Fibroblast of lung (primary cell): ENCODE measurements around the gene CCDC198. TPM values are rescaled to one million over a fixed set of nuclear protein-coding genes. Genes with fewer than 3 reads are reported as not detected.

Experiments used
- DNase-seq, 2 donors: peaks; one replicate each; pipeline versions ENCODE4 v3.0.0 to v3.0.0-alpha.2; 2010; ENCODE audit warnings: low read depth in 2 of 2
- H2AFZ ChIP-seq: 2 replicates; pipeline ENCODE4 v1.5.1; 2012; ENCODE audit warnings: low read length, control low read depth, inconsistent platforms
- H3K27ac ChIP-seq: 2 replicates; pipeline ENCODE4 v1.5.1; 2011; ENCODE audit warnings: low read length, control low read depth; ENCODE audit not compliant: insufficient read depth
- H3K27me3 ChIP-seq: 2 replicates; pipeline ENCODE4 v1.5.1; 2011; ENCODE audit warnings: mild to moderate bottlenecking, low read length; ENCODE audit not compliant: control insufficient read depth, insufficient read depth
- H3K36me3 ChIP-seq: 2 replicates; pipeline ENCODE4 v1.5.1; 2011; ENCODE audit warnings: low read length; ENCODE audit not compliant: control insufficient read depth, insufficient read depth
- H3K4me1 ChIP-seq: 2 replicates; pipeline ENCODE4 v1.5.1; 2011; ENCODE audit warnings: low read length; ENCODE audit not compliant: control insufficient read depth, insufficient read depth; ENCODE audit errors: extremely low read depth
- H3K4me2 ChIP-seq: 2 replicates; pipeline ENCODE4 v1.5.1; 2011; ENCODE audit warnings: low read length, control low read depth; ENCODE audit not compliant: insufficient read depth; ENCODE audit errors: extremely low read depth
- H3K4me3 ChIP-seq, 4 experiments: fragments of 200-600 bp in 1 of 4; sonication (generic) in 1 of 4; replicated peaks in 1 of 4; 2 replicates each; pipeline ENCODE4 v1.5.1; 2011 to 2016; ENCODE audit warnings: low read length in 4 of 4, low read depth in 3 of 4, mild to moderate bottlenecking in 3 of 4, control low read depth in 2 of 4, inconsistent platforms in 1 of 4, mixed read lengths in 1 of 4; ENCODE audit not compliant: insufficient read depth in 1 of 4; ENCODE audit errors: control extremely low read depth in 1 of 4
- H3K79me2 ChIP-seq: 2 replicates; pipeline ENCODE4 v1.5.1; 2012; ENCODE audit warnings: mild to moderate bottlenecking, low read length, inconsistent platforms; ENCODE audit not compliant: control insufficient read depth, insufficient read depth
- H3K9ac ChIP-seq: 2 replicates; pipeline ENCODE4 v1.5.1; 2011; ENCODE audit warnings: mild to moderate bottlenecking, low read length, control low read depth; ENCODE audit not compliant: insufficient read depth
- H3K9me3 ChIP-seq: 2 replicates; pipeline ENCODE4 v1.5.1; 2012; ENCODE audit warnings: low read depth, low read length; ENCODE audit not compliant: control insufficient read depth, insufficient read depth
- H4K20me1 ChIP-seq: 2 replicates; pipeline ENCODE4 v1.5.1; 2011; ENCODE audit warnings: low read length; ENCODE audit not compliant: control insufficient read depth, insufficient read depth; ENCODE audit errors: extremely low read depth
- CTCF ChIP-seq, 2 donors: IDR thresholded peaks in 1 of 2; conservative IDR thresholded peaks in 1 of 2; 1 replicate in 1 of 2; 2 replicates in 1 of 2; pipeline ENCODE4 v1.5.1; 2011 to 2012; ENCODE audit warnings: low read length in 2 of 2, control low read depth in 1 of 2, inconsistent platforms in 1 of 2, low read depth in 1 of 2, mild to moderate bottlenecking in 1 of 2
- EZH2 ChIP-seq: IDR thresholded peaks from 2 replicates; pipeline ENCODE4 v1.5.1; 2012; ENCODE audit warnings: low read length, control low read depth, mild to moderate bottlenecking; ENCODE audit errors: missing control alignments
- polyA plus RNA-seq, 2 donors: library from polyadenylated mRNA; depleted of rRNA in 1 of 2; stranded (reverse) in 1 of 2; unstranded in 1 of 2; fragments of >200 nt; gene quantifications; 2 replicates each; pipeline ENCODE4 v1.2.1, GENCODE V29; 2011 to 2012; ENCODE audit warnings: missing spikeins in 1 of 2
- total RNA-seq: library from RNA; depleted of rRNA; stranded (reverse); fragments of >200 nt; gene quantifications from 2 replicates; pipeline ENCODE4 v1.2.1, GENCODE V29; 2014

The CCDC198 gene
- total and polyA plus RNA-seq, 2 donors (not counting 1 experiment from before 2014, with no cell fraction given) = not detected

GRCh38 chr14:57480051-57480450, 13.6 kb downstream of the CCDC198 start:
- Histone ChIP-seq H2AFZ (no peak overlapping the region), H3K27ac (no peak overlapping the region), H3K4me2 (no peak overlapping the region), H3K27me3 (no peaks in the 10 kb centered on the region), H3K9ac (no peak overlapping the region), H3K36me3 (no peaks in the 10 kb centered on the region), H3K4me3 (no peak overlapping the region), H4K20me1 (no peaks in the 10 kb centered on the region), H3K4me1 (no peaks in the 10 kb centered on the region), H3K9me3 (no peaks in the 10 kb centered on the region), H3K79me2 (no peaks in the 10 kb centered on the region)
- peak; percentile 2 to 72 for DNase-seq
- TF ChIP-seq CTCF (conservative IDR thresholded peaks at IDR 0.05 in 1 of 2, IDR thresholded peaks at IDR 0.05 in 1 of 2; ENCODE audit: low read depth in 1 of 2, low read length in 2 of 2) (no peak), EZH2 (no peak)

- H3K4me3 ChIP-seq = no peak overlapping the region
- H3K27me3 ChIP-seq = no peaks in the 10 kb centered on the region
- H3K4me2 ChIP-seq = no peak overlapping the region
- no peaks in the 10 kb centered on the region for H3K79me2 ChIP-seq
- no peaks in the 10 kb centered on the region for H3K36me3 ChIP-seq
- H3K9me3 ChIP-seq = no peaks in the 10 kb centered on the region
- H3K4me1 ChIP-seq = no peaks in the 10 kb centered on the region
- DNase-seq = no peak
- H3K9ac ChIP-seq = no peak overlapping the region
- H2AFZ ChIP-seq = no peak overlapping the region
- H4K20me1 ChIP-seq = no peaks in the 10 kb centered on the region
- no peak overlapping the region for H3K27ac ChIP-seq
- TF ChIP-seq EZH2 (no peak), CTCF (conservative IDR thresholded peaks at IDR 0.05 in 1 of 2, IDR thresholded peaks at IDR 0.05 in 1 of 2; ENCODE audit: low read depth in 1 of 2, low read length in 2 of 2) (no peak)
Observed at GRCh38 chr14:57479197-57479596, 14.5 kb downstream of the CCDC198 start.

- no peak for DNase-seq
- no peak overlapping the region for H2AFZ ChIP-seq
Observed at GRCh38 chr14:57478050-57478449, 15.6 kb downstream of the CCDC198 start.

More at GRCh38 chr14:57478050-57478449, 15.6 kb downstream of the CCDC198 start:
- Histone ChIP-seq H3K4me2 (no peak overlapping the region), H3K9me3 (no peaks in the 10 kb centered on the region), H3K9ac (no peak overlapping the region), H3K4me1 (no peaks in the 10 kb centered on the region), H3K36me3 (no peaks in the 10 kb centered on the region), H3K27me3 (no peaks in the 10 kb centered on the region), H3K27ac (no peak overlapping the region), H4K20me1 (no peaks in the 10 kb centered on the region), H3K4me3 (no peak overlapping the region), H3K79me2 (no peaks in the 10 kb centered on the region)
- no peak for TF ChIP-seq CTCF (conservative IDR thresholded peaks at IDR 0.05 in 1 of 2, IDR thresholded peaks at IDR 0.05 in 1 of 2; ENCODE audit: low read depth in 1 of 2, low read length in 2 of 2)
- no peak for TF ChIP-seq EZH2
